VCaP (cell line): ENCODE measurements around the gene UBE2E1.

Source experiments
- H3K27ac ChIP-seq: fragments of 450-650 bp; 2 replicates; pipeline ENCODE4 v1.5.1; 2017
- TF ChIP-seq, protein P1 (sequence below): fragments of 450-650 bp; conservative IDR thresholded peaks from 2 replicates; pipeline ENCODE4 v1.5.1; 2017; ENCODE audit warnings: mild to moderate bottlenecking, moderate library complexity

Gene UBE2E1

DNA sequence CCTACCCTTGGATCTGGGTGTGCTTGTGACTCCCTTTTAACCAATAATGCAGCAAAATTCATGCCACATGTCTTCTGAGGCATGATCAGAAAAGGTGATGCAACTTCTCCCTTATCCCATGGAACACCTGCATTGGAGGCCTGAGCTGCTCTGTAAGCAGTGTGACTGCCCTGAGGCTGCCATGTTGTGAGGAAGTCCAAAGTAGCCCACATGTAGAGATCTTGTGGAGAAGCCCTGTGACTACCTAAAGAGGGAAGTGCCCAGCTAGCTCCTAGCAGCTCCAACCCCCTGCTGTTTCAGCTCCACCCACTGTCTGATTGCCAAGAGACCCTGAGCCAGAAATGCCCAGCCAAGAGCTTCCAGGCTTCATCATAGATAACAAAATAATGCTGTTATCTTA, 132.9 kb downstream of the UBE2E1 start:
- H3K27ac ChIP-seq: no peak overlapping the region
- TF ChIP-seq, protein P1, sequence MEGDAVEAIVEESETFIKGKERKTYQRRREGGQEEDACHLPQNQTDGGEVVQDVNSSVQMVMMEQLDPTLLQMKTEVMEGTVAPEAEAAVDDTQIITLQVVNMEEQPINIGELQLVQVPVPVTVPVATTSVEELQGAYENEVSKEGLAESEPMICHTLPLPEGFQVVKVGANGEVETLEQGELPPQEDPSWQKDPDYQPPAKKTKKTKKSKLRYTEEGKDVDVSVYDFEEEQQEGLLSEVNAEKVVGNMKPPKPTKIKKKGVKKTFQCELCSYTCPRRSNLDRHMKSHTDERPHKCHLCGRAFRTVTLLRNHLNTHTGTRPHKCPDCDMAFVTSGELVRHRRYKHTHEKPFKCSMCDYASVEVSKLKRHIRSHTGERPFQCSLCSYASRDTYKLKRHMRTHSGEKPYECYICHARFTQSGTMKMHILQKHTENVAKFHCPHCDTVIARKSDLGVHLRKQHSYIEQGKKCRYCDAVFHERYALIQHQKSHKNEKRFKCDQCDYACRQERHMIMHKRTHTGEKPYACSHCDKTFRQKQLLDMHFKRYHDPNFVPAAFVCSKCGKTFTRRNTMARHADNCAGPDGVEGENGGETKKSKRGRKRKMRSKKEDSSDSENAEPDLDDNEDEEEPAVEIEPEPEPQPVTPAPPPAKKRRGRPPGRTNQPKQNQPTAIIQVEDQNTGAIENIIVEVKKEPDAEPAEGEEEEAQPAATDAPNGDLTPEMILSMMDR: no peak

DNA sequence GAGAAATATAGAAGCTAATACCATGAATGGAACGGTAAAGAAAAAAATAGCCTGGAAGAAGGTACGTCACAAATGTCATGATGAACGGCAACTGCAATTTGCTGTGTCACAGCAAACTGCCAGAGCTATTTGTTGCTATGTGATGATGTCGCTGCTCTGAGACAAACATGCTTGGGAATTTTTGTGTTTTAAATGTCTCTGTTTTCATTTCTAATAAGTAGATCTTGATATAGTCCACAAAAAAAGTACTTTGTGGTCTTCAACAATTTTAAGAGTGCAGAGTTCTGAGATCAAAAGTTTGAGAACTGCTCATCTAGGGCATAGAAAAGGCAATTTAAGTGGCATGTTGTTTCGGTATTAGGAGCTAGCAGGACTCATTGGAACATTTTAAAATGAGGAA, 135.0 kb downstream of the UBE2E1 start:
- TF ChIP-seq, protein P1: no peak
- H3K27ac ChIP-seq: no peak overlapping the region
